WERI-Rb-1 (cell line): Measurements from ENCODE around the gene MSTN.
"Not testable (repeated sequence)": the region's sequence is repeated elsewhere in the genome, so short reads cannot be mapped to it uniquely, and the experiment has no call there.

ENCODE experiments used
- DNase-seq: peaks from one replicate; pipeline ENCODE4 v3.0.0-alpha.2; 2020
- H3K27ac ChIP-seq: fragments of 250-450 bp; sonication (Bioruptor Pico); 2 replicates; pipeline ENCODE4 v1.5.1; 2020; ENCODE audit warnings: mild to moderate bottlenecking, moderate library complexity
- H3K27me3 ChIP-seq: fragments of 250-450 bp; sonication (Bioruptor Pico); 2 replicates; pipeline ENCODE4 v1.5.1; 2021; ENCODE audit warnings: mild to moderate bottlenecking, low read depth, moderate library complexity; ENCODE audit not compliant: insufficient read depth, severe bottlenecking
- H3K36me3 ChIP-seq: fragments of 250-450 bp; sonication (Bioruptor Pico); 2 replicates; pipeline ENCODE4 v1.5.1; 2020; ENCODE audit warnings: mild to moderate bottlenecking, moderate library complexity
- H3K4me3 ChIP-seq: 2 replicates; pipeline ENCODE4 v1.5.1; 2011; ENCODE audit warnings: low read depth, mild to moderate bottlenecking, control low read depth, low read length
- H3K9me3 ChIP-seq: fragments of 250-450 bp; sonication (Bioruptor Pico); 2 replicates; pipeline ENCODE4 v1.5.1; 2021; ENCODE audit warnings: mild to moderate bottlenecking, moderate library complexity; ENCODE audit not compliant: severe bottlenecking
- CTCF ChIP-seq: IDR thresholded peaks from 2 replicates; pipeline ENCODE4 v1.5.1; 2011; ENCODE audit warnings: low read depth, mild to moderate bottlenecking, control low read depth, inconsistent platforms, low read length

Gene MSTN

DNA sequence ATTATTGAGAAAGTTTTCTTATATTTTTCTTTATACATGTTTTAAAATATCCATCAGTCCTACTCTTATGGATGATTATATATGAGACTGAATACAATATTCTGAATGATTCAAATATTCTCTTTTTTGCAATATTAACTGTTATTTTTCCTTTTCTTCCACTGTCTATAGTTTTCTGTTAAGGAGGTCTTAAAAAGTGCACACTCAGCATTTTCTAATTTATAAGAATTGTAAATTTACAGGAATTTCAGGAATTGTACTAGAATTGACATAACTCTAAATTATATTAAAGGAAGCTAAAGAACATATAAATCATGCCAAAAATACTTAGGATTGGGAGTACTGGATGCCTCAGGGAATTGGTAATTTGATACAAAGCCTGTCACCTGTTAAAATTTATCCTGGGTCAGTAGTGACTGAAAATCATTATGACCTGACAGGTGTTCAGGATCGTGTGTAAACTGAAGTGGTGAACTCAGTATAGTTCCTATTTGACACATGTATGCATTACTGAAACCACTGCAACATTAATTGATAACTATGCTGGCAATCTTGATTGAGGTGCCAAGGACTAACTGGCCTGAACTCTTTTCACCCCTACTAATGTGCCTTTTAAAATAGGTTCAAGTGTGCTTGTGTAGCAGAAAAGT, 30.4 kb downstream of the MSTN start:
- Histone ChIP-seq H3K27ac (no peak overlapping the region), H3K36me3 (no peaks in the 10 kb centered on the region), H3K4me3 (no peak overlapping the region), H3K9me3 (no peaks in the 10 kb centered on the region), H3K27me3 (no peaks in the 10 kb centered on the region)
- DNase-seq, result no peak
- no peak for TF ChIP-seq CTCF

GRCh38 chr2:190023860-190024259, 38.7 kb downstream of the MSTN start:
- peak; percentile 16; the same call in 1 of the 2 replicates for TF ChIP-seq CTCF
- H3K27me3 ChIP-seq, result no peaks in the 10 kb centered on the region
- H3K9me3 ChIP-seq, result no peaks in the 10 kb centered on the region
- no peaks in the 10 kb centered on the region for H3K36me3 ChIP-seq
- DNase-seq, result no peak
- H3K4me3 ChIP-seq, result no peak overlapping the region
- H3K27ac ChIP-seq, result no peak overlapping the region

DNA sequence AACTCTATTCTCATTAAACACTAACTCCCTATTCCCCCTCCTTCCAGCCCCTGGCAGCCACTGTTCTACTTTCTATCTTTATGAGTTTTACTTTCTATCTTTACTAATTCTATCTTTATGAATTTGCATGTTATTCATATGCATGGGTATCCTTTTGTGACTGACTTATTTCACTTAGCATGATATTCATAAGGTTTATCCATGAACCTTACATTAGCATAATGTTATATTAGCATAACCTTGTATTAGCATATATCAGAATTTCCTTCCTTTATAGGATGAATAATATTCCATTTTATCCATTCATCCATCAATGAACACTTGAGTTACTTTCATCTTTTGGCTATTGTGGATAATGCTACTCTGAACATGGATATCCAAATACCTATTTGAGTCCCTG, 41.8 kb downstream of the MSTN start:
- Histone ChIP-seq H3K36me3 (no peaks in the 10 kb centered on the region), H3K27ac (no peak overlapping the region), H3K27me3 (no peaks in the 10 kb centered on the region), H3K9me3 (peaks cover 4% of the 10 kb centered on the region), H3K4me3 (no peak overlapping the region)
- no peak for DNase-seq
- no peak for TF ChIP-seq CTCF

GRCh38 chr2:190017837-190018236, 44.7 kb downstream of the MSTN start:
- DNase-seq, result no peak
- peaks cover 4% of the 10 kb centered on the region for H3K9me3 ChIP-seq
- no peaks in the 10 kb centered on the region for H3K36me3 ChIP-seq
- no peaks in the 10 kb centered on the region for H3K27me3 ChIP-seq
- H3K4me3 ChIP-seq, result no peak overlapping the region
- no peak for TF ChIP-seq CTCF
- no peak overlapping the region for H3K27ac ChIP-seq

DNA sequence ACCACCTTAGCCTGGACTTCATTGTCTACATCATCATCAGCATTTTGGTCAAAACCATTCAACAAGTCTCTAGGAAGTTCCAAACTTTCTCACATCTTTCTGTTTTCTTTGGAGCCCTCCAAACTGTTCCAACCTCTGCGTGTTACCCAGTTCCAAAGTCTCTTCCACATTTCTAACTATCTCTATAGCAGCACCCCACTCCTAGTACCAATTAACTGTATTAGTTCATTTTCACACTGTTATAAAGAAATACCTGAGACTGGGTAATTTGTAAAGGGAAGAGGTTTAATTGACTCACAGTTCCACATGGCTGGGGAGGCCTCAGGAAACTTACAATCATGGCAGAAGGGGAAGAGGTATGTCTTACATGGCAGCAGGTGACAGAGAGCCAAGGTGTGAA, 46.6 kb downstream of the MSTN start:
- not testable (repeated sequence) for H3K27me3 ChIP-seq, H3K27ac ChIP-seq, H3K36me3 ChIP-seq, H3K4me3 ChIP-seq, DNase-seq, H3K9me3 ChIP-seq
